Skeletal muscle satellite cell (primary cell): ENCODE results near the gene RNU5B-1.
"Not testable (repeated sequence)": the region's sequence is repeated elsewhere in the genome, so short reads cannot be mapped to it uniquely, and the experiment has no call there.

Experiments
- H3K27me3 ChIP-seq: 2 replicates; pipeline ENCODE4 v1.7.0; 2013; ENCODE audit warnings: low read length; ENCODE audit not compliant: control insufficient read depth, insufficient read depth
- H3K36me3 ChIP-seq: 2 replicates; pipeline ENCODE4 v1.7.0; 2013; ENCODE audit warnings: mild to moderate bottlenecking, control low read depth, low read length; ENCODE audit not compliant: insufficient read depth
- H3K4me1 ChIP-seq: 2 replicates; pipeline ENCODE4 v1.7.0; 2013; ENCODE audit warnings: low read length; ENCODE audit not compliant: control insufficient read depth, insufficient read depth
- H3K4me2 ChIP-seq: 2 replicates; pipeline ENCODE4 v1.7.0; 2013; ENCODE audit warnings: mild to moderate bottlenecking, low read length
- H3K4me3 ChIP-seq: 2 replicates; pipeline ENCODE4 v1.7.0; 2013; ENCODE audit warnings: low read length
- H3K9ac ChIP-seq: 2 replicates; pipeline ENCODE4 v1.7.0; 2013; ENCODE audit warnings: mild to moderate bottlenecking, low read depth, low read length, moderate library complexity
- H3K9me3 ChIP-seq: replicated peaks from 2 replicates; pipeline ENCODE4 v1.7.0; 2013; ENCODE audit warnings: mild to moderate bottlenecking, control low read depth, low read length

The RNU5B-1 gene

GRCh38 chr15:65337436-65338070, 33.1 kb downstream of the RNU5B-1 start:
- H3K4me1 ChIP-seq, result no peaks in the 10 kb centered on the region
- no peaks in the 10 kb centered on the region for H3K36me3 ChIP-seq
- H3K9ac ChIP-seq, result no peak overlapping the region
- peaks cover 50% of the 10 kb centered on the region for H3K27me3 ChIP-seq
- no peak overlapping the region for H3K4me2 ChIP-seq
- H3K9me3 ChIP-seq, result no peaks in the 10 kb centered on the region
- H3K4me3 ChIP-seq, result no peak overlapping the region

DNA sequence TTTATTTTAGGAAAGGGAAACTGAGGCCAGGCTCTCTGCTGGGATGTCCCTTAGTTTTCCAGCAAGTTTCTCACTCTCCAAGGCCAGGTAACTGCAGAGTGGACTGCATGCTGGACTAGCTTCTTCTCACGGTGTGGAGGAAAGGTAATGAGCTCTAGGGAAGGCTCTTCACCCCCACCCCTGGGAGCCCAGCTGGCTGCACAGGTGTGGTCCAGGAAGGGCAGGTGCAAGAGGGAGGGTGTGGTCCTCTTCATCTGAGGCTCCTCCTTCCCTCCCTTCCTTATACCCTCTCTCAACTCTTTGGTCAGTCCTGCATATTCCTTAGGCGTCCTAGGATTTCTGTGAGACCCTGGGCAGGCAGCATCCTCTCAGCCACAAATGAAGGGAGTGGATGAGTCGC, 33.9 kb downstream of the RNU5B-1 start:
- Histone ChIP-seq H3K27me3 (peaks cover 58% of the 10 kb centered on the region), H3K4me3 (no peak overlapping the region), H3K36me3 (no peaks in the 10 kb centered on the region), H3K9me3 (no peaks in the 10 kb centered on the region), H3K4me1 (no peaks in the 10 kb centered on the region), H3K9ac (no peak overlapping the region), H3K4me2 (no peak overlapping the region)

DNA sequence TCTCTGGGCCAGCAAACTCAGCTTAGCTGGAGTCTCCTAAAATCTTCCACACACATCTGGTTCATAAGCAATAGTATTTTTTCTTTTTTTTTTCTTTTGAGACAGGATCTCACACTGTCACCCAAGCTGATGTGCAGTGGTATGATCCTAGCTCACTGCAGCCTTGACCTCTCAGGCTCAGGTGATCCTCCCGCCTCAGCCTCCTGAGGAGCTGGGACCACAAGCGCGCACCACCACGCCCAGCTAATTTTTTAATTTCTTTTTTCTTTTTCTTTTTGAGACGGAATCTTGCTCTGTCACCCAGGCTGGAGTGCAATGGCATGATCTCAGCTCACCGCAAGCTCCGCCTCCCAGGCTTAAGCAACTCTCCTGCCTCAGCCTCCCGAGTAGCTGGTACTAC, 34.3 kb downstream of the RNU5B-1 start:
- Histone ChIP-seq H3K9ac (no peak overlapping the region), H3K9me3 (no peaks in the 10 kb centered on the region), H3K27me3 (peaks cover 61% of the 10 kb centered on the region), H3K4me1 (no peaks in the 10 kb centered on the region), H3K4me2 (no peak overlapping the region), H3K4me3 (no peak overlapping the region), H3K36me3 (no peaks in the 10 kb centered on the region)

- H3K27me3 ChIP-seq, result peaks cover 67% of the 10 kb centered on the region
- H3K4me1 ChIP-seq, result no peaks in the 10 kb centered on the region
- no peak overlapping the region for H3K4me2 ChIP-seq
Observed at GRCh38 chr15:65339416-65339815, 34.9 kb downstream of the RNU5B-1 start.

DNA sequence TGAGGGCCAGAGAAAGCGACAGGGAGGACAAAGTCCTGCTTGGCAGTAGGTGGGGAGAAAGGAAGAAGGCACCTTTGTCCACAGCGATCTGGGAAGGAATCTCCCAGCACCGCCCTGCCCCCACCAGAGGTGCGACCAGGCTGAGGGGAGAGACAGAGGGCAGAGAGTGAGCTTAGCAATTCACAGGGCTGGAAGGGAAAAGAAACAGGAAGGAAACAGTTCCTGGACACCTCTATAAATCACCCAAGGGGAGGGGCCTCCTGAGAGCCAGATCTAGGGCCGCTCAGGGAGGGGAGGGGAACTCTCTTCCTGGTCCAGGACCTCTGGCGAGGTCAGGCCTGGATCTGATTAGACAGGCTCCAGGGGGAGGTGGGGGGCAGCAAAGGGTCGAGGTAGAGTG, 35.4 kb downstream of the RNU5B-1 start:
- Histone ChIP-seq H3K27me3 (peaks cover 68% of the 10 kb centered on the region), H3K36me3 (no peaks in the 10 kb centered on the region), H3K4me1 (no peaks in the 10 kb centered on the region), H3K9ac (no peak overlapping the region), H3K9me3 (no peaks in the 10 kb centered on the region), H3K4me3 (no peak overlapping the region), H3K4me2 (no peak overlapping the region)

More at GRCh38 chr15:65339416-65339815, 34.9 kb downstream of the RNU5B-1 start:
- H3K9ac ChIP-seq, result no peak overlapping the region
- no peaks in the 10 kb centered on the region for H3K9me3 ChIP-seq
- H3K4me3 ChIP-seq, result no peak overlapping the region
- no peaks in the 10 kb centered on the region for H3K36me3 ChIP-seq

- Histone ChIP-seq H3K9ac (no peak overlapping the region), H3K36me3 (no peaks in the 10 kb centered on the region), H3K4me2 (no peak overlapping the region), H3K9me3 (no peaks in the 10 kb centered on the region), H3K27me3 (peaks cover 70% of the 10 kb centered on the region), H3K4me1 (no peaks in the 10 kb centered on the region), H3K4me3 (no peak overlapping the region)
Observed at GRCh38 chr15:65342493-65342892, 38.0 kb downstream of the RNU5B-1 start.

GRCh38 chr15:65343374-65343981, 39.0 kb downstream of the RNU5B-1 start:
- Histone ChIP-seq H3K9ac (no peak overlapping the region), H3K27me3 (peaks cover 62% of the 10 kb centered on the region), H3K36me3 (no peaks in the 10 kb centered on the region), H3K4me3 (no peak overlapping the region), H3K9me3 (no peaks in the 10 kb centered on the region), H3K4me2 (no peak overlapping the region), H3K4me1 (no peaks in the 10 kb centered on the region)

- no peaks in the 10 kb centered on the region for H3K9me3 ChIP-seq
- H3K4me1 ChIP-seq, result no peaks in the 10 kb centered on the region
- no peak overlapping the region for H3K4me3 ChIP-seq
- no peaks in the 10 kb centered on the region for H3K36me3 ChIP-seq
- no peak overlapping the region for H3K4me2 ChIP-seq
- peaks cover 66% of the 10 kb centered on the region for H3K27me3 ChIP-seq
- no peak overlapping the region for H3K9ac ChIP-seq
Observed at GRCh38 chr15:65344214-65344913, 39.9 kb downstream of the RNU5B-1 start.

- Histone ChIP-seq H3K4me3 (no peak overlapping the region), H3K9me3 (no peaks in the 10 kb centered on the region), H3K4me2 (no peak overlapping the region), H3K36me3 (no peaks in the 10 kb centered on the region), H3K9ac (no peak overlapping the region), H3K4me1 (no peaks in the 10 kb centered on the region), H3K27me3 (peaks cover 71% of the 10 kb centered on the region)
Observed at GRCh38 chr15:65344914-65345275, 40.4 kb downstream of the RNU5B-1 start.

DNA sequence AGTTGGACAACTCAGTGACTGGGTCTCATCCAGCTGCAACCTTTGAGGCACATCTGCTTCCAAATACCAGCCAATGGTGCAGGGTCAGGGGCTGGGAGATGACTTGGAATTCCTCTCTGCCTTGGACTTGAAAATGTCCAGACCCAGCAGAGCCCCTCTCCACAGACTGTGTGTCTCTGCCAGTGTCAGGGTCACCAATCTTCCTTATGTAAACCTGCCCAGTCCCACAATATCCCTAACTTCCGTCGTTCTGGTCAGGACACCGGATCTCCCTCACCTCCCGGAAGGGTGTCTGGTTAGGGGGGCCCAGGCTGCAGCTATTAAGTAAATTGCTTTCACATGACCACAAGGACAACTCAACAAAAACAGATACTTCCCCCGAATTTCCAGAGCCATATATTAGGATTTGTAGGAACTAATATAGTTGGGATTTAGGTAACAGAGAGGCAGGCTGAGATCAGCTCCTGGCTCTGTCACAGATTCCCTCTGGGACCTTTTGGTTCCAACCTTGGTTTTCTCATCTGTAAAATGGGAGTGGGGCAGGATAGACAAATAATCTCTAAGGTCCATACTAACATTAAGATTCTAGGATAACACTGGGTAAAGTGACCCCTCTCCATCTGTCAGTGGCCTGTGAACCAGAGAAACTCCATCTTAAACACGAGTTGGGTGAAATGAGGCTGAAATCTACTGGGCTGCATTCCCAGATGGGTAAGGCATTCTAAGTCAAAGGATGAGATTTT, 42.5 kb downstream of the RNU5B-1 start:
- no peaks in the 10 kb centered on the region for H3K36me3 ChIP-seq
- H3K9ac ChIP-seq, result no peak overlapping the region
- peaks cover 58% of the 10 kb centered on the region for H3K27me3 ChIP-seq
- H3K4me1 ChIP-seq, result no peaks in the 10 kb centered on the region
- H3K4me2 ChIP-seq, result no peak overlapping the region
- peaks cover under 1% of the 10 kb centered on the region for H3K9me3 ChIP-seq
- no peak overlapping the region for H3K4me3 ChIP-seq

DNA sequence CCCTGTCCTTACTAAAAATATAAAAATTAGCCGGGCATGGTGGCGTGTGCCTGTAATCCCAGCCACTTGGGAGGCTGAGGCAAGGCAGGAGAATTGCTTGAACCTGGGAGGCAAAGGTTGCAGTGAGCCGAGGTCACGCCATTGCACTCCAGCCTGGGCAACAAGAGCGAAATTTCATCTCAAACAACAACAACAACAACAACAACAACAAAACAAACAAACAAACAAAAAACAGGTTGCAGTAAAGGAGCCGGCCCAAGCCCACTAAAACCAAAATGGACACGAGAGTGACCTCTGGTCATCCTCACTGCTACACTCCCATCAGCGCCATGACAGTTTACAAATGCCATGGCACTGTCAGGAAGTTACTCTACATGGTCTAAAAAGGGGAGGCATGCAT, 43.3 kb downstream of the RNU5B-1 start:
- not testable (repeated sequence) for H3K9ac ChIP-seq, H3K36me3 ChIP-seq, H3K4me1 ChIP-seq, H3K4me3 ChIP-seq, H3K4me2 ChIP-seq, H3K9me3 ChIP-seq
- peaks cover 55% of the 10 kb centered on the region for H3K27me3 ChIP-seq
